NCI-H1092 (cell line): ENCODE data around the gene DLG4.
"Not testable (repeated sequence)": the region's sequence is repeated elsewhere in the genome, so short reads cannot be mapped to it uniquely, and the experiment has no call there.

ENCODE experiments used
- DNase-seq: peaks from one replicate; lab custom pipeline; 2025; lab: John Stamatoyannopoulos, UW

DLG4 gene

GRCh38 chr17:7183433-7184090 is 36.1 kb downstream of the DLG4 start:
- no peak for DNase-seq

DNA sequence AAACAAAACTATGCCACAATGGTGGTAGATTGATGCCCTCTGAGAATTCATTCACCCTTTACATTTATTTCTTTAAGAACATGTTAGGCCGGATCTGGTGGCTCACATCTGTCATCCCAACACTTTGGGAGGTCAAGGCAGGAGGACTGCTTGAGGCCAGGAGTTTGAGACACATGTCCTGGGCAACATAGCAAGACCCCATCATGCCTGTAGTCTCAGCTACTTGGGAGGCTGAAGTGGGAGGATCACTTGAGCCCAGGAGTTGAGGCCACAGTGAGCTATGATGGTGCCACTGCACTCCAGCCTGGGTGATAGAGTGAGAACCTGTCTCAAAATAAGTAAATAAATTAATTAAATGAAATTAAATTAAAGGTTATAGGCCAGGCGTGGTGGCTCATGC is 37.5 kb downstream of the DLG4 start:
- DNase-seq, result not testable (repeated sequence)

DNA sequence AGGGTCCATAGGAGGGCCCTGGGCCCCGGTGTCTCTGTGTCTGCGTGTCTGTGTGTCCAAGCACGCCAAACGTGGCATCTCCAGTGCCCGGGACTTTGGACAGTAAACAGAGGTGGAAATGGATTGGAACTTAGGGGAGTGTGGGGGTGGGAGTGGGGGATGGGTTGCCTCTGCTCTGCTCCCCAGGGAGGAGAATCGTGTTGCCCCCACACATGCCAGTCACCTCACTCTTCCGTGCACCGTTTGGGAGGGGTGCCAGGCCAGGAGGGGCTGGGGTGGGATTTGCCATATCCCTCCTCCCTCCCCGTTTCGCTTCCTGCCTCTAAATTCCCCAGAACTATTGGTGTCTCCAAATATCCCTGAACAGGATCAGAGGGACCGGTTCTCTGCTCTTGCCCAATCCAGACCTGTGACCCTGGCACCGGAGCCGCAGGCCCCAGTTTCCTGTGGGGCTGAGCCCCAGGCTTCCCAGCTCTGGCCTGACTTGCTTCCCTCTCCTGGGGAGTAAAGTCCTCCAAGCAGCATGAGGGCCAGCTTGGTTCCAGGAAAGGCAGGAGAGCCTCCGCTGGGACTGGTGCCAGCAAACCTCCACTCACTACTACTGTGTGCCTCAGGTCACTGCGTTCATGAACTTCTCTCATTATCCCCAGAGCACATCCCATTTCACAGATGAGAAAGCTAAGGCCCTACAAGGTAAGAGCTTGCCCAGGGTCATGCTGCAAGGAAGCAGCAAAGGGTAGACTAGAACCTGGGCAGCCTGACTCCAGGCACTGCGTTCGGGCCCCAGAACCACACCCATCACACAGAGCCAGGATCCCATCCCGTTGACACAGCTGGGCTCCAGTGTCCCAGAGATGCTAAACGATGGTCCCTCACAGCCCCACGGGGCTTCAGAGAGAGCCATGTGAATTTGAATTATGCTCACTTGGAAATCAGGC is 40.0 kb downstream of the DLG4 start, which contains the start of gene ASGR1:
Gene ASGR1, minus strand, starts transcription at position 54 of the 938 bp plus-strand sequence. CDS start 807 bp downstream, outside the sequence.
- DNase-seq, result no peak

DNA sequence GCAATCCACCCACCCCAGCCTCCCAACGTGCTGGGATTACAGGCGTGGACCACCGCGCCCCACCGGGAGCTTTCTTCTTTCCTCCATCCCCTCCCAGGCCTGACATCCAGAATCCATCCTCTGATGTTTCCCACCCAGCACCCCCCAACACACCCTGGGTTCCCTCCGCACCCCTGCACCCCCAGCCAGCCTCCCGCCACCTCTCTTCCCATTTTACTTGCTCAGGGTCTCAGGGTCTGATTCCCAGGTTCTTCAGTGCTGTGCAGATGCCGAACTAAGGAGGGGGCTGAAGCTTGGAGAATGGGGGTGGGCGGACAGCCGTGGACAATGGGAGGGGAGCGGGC is 40.7 kb downstream of the DLG4 start:
- DNase-seq, result no peak

DNA sequence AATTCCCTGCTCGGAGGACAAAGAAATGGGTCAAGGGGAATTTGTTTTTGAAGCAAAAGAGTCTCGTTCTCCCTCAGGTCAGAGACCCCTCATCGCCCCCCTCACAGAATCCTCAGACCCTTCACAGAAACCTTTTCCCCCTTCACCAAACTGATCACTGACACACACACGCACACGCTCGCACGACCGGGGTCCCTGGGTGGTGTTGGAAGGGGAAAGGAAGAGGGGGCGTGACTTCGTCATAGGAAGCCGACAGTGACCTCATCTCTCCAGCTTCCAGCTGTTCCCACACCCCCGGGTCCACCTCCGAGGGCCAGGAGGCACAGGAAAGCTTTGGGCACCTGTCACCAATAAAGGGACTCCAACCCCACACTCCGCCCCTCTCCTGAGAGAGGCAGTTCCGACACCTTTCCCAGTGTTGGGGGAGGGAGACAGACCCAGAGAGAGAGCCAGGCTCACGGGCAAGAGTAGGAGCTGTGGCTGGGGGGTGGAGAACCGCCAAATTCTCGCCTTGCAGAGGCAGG is 41.6 kb downstream of the DLG4 start:
- DNase-seq, result no peak

- peak; percentile 35 for DNase-seq
Observed at GRCh38 chr17:7177191-7177953, 42.3 kb downstream of the DLG4 start.

- no peak for DNase-seq
Observed at GRCh38 chr17:7176841-7177190, 42.8 kb downstream of the DLG4 start.

DNA sequence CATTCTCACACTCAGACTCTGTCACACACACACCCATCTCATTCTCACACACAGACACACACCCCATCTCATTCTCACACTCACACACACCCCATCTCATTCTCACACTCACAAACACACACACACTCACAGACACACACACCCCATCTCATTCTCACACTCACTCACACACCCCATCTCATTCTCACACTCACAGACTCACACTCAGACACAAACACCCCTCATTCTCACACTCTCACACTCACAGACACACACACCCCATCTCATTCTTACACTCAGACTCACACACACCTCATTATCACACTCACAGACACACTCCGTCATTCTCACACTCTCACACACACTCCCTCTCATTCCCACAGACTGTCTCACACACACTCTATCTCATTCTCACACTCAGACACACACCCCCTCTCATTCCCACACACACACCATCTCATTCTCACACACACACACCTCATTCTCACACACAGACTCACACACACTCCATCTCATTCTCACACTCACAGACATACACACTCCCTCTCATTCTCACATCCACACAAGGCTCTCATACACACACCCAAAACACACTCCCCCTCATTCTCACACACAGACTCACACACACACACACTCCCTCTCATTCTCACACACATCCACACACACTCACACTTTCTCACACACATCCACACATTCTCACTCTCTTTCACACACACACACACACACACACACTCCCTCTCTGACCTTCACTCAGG is 43.4 kb downstream of the DLG4 start:
- no peak for DNase-seq

DNA sequence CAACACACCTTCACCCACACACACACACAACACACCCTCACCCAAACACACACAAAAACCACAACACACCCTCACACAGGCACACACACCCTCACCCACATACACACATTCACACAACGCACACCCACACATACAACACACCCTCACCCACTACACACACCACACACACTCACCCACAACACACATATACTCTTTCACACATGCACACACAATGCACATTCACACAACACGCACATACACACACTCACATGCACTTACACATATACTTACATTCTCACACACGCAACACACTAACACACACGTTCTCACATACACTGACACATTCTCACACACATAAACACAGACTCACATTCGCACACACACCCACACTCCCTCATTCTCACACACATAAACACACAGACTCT is 44.3 kb downstream of the DLG4 start:
- no peak for DNase-seq

- DNase-seq, result no peak
Observed at GRCh38 chr17:7174603-7175326, 44.9 kb downstream of the DLG4 start.

- no peak for DNase-seq
Observed at GRCh38 chr17:7173687-7174602, 45.7 kb downstream of the DLG4 start.

- not testable (repeated sequence) for DNase-seq
Observed at GRCh38 chr17:7172522-7173191, 47.0 kb downstream of the DLG4 start.

- DNase-seq, result not testable (repeated sequence)
Observed at GRCh38 chr17:7169565-7169908, 50.1 kb downstream of the DLG4 start.

GRCh38 chr17:7168841-7169564 is 50.6 kb downstream of the DLG4 start:
- DNase-seq, result not testable (repeated sequence)

DNA sequence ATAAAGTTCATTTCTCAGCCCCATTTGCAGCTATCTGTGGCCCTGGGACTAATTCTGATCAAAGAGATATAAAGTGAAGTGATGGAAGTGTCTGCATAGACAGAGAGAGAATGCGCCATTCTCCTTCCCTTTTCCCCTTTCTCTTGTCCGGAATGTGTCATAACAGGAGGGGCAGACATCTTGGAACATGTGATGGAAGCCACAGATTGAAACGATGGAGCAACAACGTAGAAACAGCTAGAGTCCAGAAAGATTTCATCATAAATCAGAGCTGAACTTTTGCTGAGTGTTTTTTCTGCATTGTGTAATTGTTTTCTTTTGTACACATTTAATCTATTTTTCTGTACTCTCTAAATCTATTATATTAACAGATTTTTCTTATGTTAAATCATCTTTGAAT is 51.8 kb downstream of the DLG4 start:
- no peak for DNase-seq

GRCh38 chr17:7166873-7167272 is 52.8 kb downstream of the DLG4 start:
- no peak for DNase-seq

DNA sequence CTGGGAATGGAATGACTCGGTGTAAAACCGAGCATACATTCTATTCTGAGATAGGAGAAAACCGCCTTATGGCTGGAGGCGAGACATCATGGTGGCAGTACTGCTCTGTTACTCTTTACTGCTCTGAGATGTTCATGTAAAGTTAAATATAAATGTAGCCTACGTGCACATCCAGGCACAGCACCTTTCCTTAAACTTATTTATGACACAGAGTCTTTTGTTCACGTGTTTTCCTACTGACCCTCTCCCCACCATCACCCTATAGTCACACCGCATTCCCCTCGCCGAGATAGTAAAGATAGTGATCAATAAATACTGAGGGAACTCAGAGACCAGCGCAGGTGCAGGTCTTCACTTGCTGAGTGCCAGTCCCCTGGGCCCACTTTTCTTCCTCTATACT is 60.1 kb downstream of the DLG4 start:
- DNase-seq, result not testable (repeated sequence)

GRCh38 chr17:7158424-7158823 is 61.2 kb downstream of the DLG4 start:
- DNase-seq, result not testable (repeated sequence)
